ENCODE data around the gene PIAS1. TPM values are rescaled to one million over a fixed set of nuclear protein-coding genes. Genes with fewer than 3 reads are reported as not detected.
"Not testable (repeated sequence)": the region's sequence is repeated elsewhere in the genome, so short reads cannot be mapped to it uniquely, and the experiment has no call there.

Gene PIAS1
- total and polyA plus RNA-seq, 11 donors, result 6.2 to 37.8 (median 29.4) TPM

DNA sequence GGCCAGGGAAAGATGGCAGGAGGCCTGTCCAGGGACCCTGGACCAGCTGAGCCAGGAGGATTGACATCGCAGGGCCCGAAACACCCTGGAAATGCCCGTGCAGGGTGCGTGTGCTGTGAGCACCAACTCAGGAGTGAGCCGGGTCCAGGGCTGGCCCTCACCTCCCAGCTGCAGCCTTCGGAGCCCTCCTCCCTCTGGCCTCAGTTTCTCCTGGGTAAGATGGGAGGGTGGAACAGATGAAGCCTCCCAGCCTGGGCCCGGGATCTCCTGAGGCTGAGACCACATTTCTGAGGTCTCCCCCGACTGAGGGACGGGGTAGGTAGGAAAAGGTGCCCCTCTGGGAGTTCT lies 156.3 kb downstream of the PIAS1 start:
- intact Hi-C loops (cut with DNase I), result loop anchor here in 7 of 10 donors (2.0 to 5.0 kb wide), 2 partner anchors 348 kb away; no protein-coding TSS in a partner anchor
- no peaks in the 10 kb centered on the region for H3K9me3 ChIP-seq
- peaks cover 0 to 3% (median 0%) of the 10 kb centered on the region in 9 donors for H3K36me3 ChIP-seq
- no peak overlapping the region for H3K27ac ChIP-seq
- peaks cover 0 to 52% (median 13%) of the 10 kb centered on the region in 12 donors for H3K4me1 ChIP-seq
- ATAC-seq (no peak), DNase-seq (peak in 2 of 5 donors; percentile 13 to 18)
- WGBS, 4 donors, result 79 to 82% (median 81%) methylated on average over 8 to 9 of the region's 9 CpGs
- no peaks in the 10 kb centered on the region for H3K27me3 ChIP-seq
- no peak for TF ChIP-seq POLR2A (IDR thresholded peaks at IDR 0.05)
- TF ChIP-seq, protein P1, sequence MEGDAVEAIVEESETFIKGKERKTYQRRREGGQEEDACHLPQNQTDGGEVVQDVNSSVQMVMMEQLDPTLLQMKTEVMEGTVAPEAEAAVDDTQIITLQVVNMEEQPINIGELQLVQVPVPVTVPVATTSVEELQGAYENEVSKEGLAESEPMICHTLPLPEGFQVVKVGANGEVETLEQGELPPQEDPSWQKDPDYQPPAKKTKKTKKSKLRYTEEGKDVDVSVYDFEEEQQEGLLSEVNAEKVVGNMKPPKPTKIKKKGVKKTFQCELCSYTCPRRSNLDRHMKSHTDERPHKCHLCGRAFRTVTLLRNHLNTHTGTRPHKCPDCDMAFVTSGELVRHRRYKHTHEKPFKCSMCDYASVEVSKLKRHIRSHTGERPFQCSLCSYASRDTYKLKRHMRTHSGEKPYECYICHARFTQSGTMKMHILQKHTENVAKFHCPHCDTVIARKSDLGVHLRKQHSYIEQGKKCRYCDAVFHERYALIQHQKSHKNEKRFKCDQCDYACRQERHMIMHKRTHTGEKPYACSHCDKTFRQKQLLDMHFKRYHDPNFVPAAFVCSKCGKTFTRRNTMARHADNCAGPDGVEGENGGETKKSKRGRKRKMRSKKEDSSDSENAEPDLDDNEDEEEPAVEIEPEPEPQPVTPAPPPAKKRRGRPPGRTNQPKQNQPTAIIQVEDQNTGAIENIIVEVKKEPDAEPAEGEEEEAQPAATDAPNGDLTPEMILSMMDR (IDR thresholded peaks at IDR 0.05), result no peak
- H3K4me3 ChIP-seq, result peak overlapping the region in 1 of 12 donors; percentile 22

DNA sequence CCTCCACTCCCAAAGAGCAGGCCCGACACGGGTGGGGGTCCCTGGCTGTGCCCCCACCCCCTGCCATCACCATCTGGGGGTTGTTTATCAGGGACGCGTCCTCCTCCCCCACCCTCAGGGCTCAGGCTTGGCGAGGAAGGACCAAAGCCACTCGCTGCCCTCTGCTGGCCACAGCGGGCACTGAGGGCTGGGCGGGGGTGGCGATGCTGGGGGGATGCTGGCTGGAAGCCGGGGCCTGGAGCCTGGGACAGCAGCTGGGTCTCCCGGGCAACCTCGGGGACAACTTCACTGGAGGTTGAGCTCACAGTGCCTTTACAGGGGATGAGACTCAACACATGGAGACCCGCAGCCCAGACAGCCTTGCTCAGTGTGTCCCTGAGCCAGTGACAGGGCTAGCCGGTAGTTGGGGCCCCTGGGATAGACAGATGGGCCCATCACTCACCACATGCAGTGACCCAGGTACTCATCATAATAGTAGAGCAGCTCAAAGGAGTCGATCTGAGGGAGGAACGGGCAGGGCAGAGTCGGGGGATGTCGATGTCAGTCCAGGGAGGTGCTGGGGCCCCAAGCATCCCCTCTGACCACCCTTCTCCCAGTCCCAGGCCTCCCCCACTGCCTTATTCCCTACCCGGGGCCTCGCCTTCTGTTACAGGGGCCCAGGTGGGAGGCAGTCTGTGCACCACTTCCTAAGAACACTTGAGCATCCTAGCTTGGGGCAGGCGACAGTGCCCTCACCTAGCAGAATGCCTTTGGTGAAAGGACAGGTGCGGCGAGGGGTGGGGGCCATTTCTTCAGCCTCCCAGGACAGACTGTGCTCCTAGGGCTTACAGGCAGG lies 156.9 kb downstream of the PIAS1 start:
- Histone ChIP-seq H3K9me3 (no peaks in the 10 kb centered on the region), H3K4me3 (peak overlapping the region in 2 of 12 donors; percentile 22 to 27), H3K4me1 (peaks cover 0 to 52% (median 9%) of the 10 kb centered on the region in 12 donors), H3K27ac (no peak overlapping the region), H3K27me3 (no peaks in the 10 kb centered on the region), H3K36me3 (peaks cover 0 to 9% (median 0%) of the 10 kb centered on the region in 9 donors)
- DNase-seq (peak; percentile 55 to 83 (median 67)), ATAC-seq (peak; percentile 22 to 68 (median 60))
- whole genome bisulfite sequencing, 4 donors, result 35 to 53% (median 48%) methylated on average over 12 to 23 of the region's 23 CpGs
- intact Hi-C loops (cut with DNase I), result loop anchor here in 7 of 10 donors (2.0 to 5.0 kb wide), 2 partner anchors 348 to 349 kb away; no protein-coding TSS in a partner anchor
- TF ChIP-seq, protein P1 (IDR thresholded peaks at IDR 0.05), result peak; percentile 73 to 89 (median 83)
- TF ChIP-seq POLR2A (IDR thresholded peaks at IDR 0.05), result no peak

DNA sequence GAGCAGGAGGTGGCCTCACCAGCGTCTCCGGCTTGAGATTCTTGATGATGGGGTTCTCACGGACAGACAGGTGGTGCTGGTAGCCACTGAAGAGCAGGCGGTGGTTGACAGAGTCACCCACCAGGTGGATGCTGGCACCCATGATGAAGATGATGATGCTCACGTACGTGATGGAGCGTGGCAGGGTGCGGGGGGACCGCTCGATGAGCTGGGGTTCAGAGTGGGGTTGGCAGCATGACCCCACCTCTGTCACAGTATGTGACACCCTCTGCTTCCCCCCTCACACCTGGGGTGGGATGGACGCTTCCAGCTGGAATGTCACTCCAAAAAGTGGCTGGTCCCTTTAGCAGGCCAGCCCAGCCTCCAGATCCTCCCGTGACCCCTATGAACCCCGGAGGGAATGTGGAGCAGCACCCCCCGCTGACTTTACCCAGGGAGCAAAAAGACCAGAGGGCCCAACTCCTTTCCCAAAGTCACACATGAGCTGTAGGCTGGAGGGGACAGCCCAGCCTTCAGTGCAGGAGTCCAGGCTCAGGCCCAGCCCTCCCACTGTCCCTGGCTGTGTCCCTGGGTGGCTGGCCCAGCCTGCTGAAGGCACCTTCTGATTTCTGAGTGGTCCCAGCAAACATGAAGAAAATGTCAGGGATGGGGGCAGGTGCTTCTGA lies 157.7 kb downstream of the PIAS1 start:
- Histone ChIP-seq H3K27me3 (no peaks in the 10 kb centered on the region), H3K4me1 (peaks cover 0 to 52% (median 7%) of the 10 kb centered on the region in 12 donors), H3K27ac (no peak overlapping the region), H3K9me3 (no peaks in the 10 kb centered on the region), H3K36me3 (peaks cover 0 to 9% (median 0%) of the 10 kb centered on the region in 9 donors), H3K4me3 (no peak overlapping the region)
- intact Hi-C loops (cut with DNase I), result loop anchor here in 7 of 10 donors (2.0 to 5.0 kb wide), 2 partner anchors 349 kb away; no protein-coding TSS in a partner anchor
- TF ChIP-seq, protein P1 (IDR thresholded peaks at IDR 0.05), result no peak
- no peak for TF ChIP-seq POLR2A (IDR thresholded peaks at IDR 0.05)
- ATAC-seq (no peak), DNase-seq (peak in 3 of 5 donors; percentile 12 to 22 (median 14))
- WGBS, 4 donors, result 95 to 98% (median 96%) methylated on average over 11 to 14 of the region's 14 CpGs

DNA sequence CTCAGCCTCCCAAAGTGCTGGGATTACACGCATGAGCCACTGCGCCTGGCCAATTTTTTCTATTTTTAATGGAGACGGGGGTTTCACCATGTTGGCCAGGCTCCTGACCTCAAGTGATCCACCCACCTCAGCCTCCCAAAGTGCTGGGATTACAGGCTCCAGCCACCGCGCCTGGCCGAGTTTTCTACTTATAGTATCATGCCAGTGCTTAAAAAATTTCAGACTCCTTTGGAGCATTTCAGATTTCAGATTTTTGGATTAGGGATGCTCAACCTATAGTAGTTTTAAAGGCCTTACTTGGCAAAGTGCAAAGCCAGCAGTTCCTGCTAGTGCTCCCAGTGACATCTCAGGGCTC lies 159.4 kb downstream of the PIAS1 start:
- Histone ChIP-seq H3K4me1 (peaks cover 0 to 56% (median 7%) of the 10 kb centered on the region in 12 donors), H3K36me3 (peaks cover 0 to 13% (median 0%) of the 10 kb centered on the region in 9 donors)
- not testable (repeated sequence) for H3K9me3 ChIP-seq, H3K4me3 ChIP-seq, H3K27me3 ChIP-seq, H3K27ac ChIP-seq, ATAC-seq
- intact Hi-C loops (cut with DNase I), result loop anchor here in 4 of 10 donors (5.0 kb wide), 1 partner anchor 351 kb away; no protein-coding TSS in a partner anchor
- peak in 3 of 5 donors; percentile 4 to 7 (median 6) for DNase-seq
- WGBS, 4 donors, result 93 to 97% (median 94%) methylated on average over 6 of the region's 6 CpGs
